ENCODE results near the gene RPS10.

The RPS10 gene

DNA sequence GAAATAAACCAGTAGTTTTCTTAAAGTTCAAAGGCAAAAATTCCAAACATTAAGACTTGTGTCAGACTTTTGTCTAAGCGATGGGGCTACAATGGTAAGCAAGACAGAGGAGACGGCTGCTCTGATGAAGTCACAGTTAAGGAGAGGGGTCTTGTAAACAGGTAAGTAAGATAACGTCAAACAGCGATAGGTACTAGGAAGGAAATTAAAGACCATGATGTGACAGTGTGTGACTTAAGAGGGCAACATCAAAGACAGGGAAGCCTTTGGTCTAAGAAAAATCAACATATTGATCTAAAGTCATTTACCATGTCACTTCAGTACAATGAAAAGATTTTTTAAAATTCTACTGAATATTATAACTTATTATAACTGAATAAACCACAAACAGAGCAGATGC lies 56.5 kb downstream of the RPS10 start:
- Histone ChIP-seq H2BK120ac (ENCODE audit: low read depth, low read length) (no peak overlapping the region), H3K23ac (ENCODE audit: low read depth, low read length, poor library complexity) (no peak overlapping the region), H3K9ac (ENCODE audit: low read depth, low read length, poor library complexity) (no peak overlapping the region), H3K9me3 (replicated peaks in 1 of 2; ENCODE audit: control insufficient read depth in 2 of 2, insufficient read depth in 1 of 2, low read depth in 1 of 2, low read length in 2 of 2) (no peaks in the 10 kb centered on the region), H2AFZ (ENCODE audit: low read length) (no peak overlapping the region), H3K27me3 (ENCODE audit: control insufficient read depth in 3 of 3, insufficient read depth in 3 of 3, low read depth in 1 of 3, low read length in 3 of 3) (no peaks in the 10 kb centered on the region), H2BK5ac (ENCODE audit: low read length) (no peak overlapping the region), H4K91ac (ENCODE audit: low read depth, low read length, poor library complexity) (no peak overlapping the region), H3K4me2 (ENCODE audit: insufficient read depth, low read length, poor library complexity, severe bottlenecking) (no peak overlapping the region), H3K14ac (ENCODE audit: low read length) (no peak overlapping the region), H3K27ac (replicated peaks; ENCODE audit: low read length) (no peak overlapping the region), H4K8ac (ENCODE audit: low read depth, low read length) (no peak overlapping the region), H3K36me3 (replicated peaks in 1 of 2; ENCODE audit: control insufficient read depth in 2 of 2, insufficient read depth in 2 of 2, low read length in 2 of 2) (peaks cover 0 to 21% of the 10 kb centered on the region in 2 donors), H2AK5ac (ENCODE audit: low read depth, low read length) (no peak overlapping the region), H2BK15ac (ENCODE audit: low read length) (no peak overlapping the region), H3K18ac (ENCODE audit: low read length) (no peak overlapping the region), H3K4me1 (ENCODE audit: control insufficient read depth in 2 of 2, insufficient read depth in 1 of 2, low read depth in 1 of 2, low read length in 2 of 2) (no peaks in the 10 kb centered on the region), H3K4me3 (ENCODE audit: low read length in 2 of 2) (no peak overlapping the region), H2BK12ac (ENCODE audit: low read length) (no peak overlapping the region), H3K4ac (ENCODE audit: low read length) (no peak overlapping the region), H3K79me1 (ENCODE audit: low read depth, low read length) (no peaks in the 10 kb centered on the region)
- no CpG with 5 or more reads among the region's 4 CpGs for WGBS, 2 donors (ENCODE audit: extremely low coverage in 2 of 2, insufficient read length in 2 of 2, insufficient replicate concordance in 1 of 2)
- no peak for DNase-seq (ENCODE audit: low spot score)

Measured in neuronal stem cell (in vitro differentiated cells).